Measurements from ENCODE around the gene WFIKKN1.

DNA sequence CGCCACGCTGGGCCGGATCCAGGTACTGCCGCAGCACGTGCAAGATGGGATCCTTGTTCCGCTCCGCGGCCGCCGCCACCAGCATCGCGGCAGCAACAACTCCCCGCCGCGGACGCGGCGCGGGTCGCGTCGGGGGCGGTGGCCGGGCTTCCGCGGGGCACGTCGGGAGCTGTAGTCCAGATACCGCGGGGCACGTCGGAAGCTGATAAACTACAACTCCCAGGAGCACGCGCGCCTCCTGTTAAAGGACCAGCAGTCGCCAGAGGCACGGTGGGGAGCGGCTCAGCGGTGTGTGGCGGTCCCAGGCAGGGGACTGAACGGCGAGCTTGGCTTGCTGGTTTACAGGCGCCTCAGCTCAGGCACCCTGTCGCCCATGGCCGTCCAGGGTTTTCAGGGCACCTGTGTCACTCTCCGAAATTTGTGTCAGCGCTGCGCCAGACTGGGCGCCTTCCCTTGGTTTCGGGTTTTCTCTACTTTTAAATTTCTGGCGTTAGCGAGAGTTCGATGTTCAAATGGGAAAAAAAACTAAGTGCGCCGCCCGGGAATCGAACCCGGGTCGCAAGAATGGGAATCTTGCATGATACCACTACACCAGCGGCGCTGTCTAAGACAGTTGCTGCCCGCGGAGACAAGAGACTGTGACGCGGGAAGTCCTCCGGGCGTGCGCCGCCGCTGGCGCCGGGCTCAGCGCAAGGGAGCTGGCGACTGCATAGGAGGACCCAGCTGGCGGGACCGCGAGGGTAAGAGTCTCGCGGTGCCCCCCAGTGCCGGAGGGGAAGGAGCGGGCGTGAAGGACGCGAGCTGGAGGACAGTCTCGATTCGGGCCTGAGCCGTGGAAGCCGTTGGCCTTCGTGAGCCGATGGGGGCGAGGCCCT is 5.7 kb downstream of the WFIKKN1 start, which contains the start of gene METTL26:
- peak; percentile 55 to 61 for TF ChIP-seq POLR2A (IDR thresholded peaks at IDR 0.05)
- TF ChIP-seq, protein P1, sequence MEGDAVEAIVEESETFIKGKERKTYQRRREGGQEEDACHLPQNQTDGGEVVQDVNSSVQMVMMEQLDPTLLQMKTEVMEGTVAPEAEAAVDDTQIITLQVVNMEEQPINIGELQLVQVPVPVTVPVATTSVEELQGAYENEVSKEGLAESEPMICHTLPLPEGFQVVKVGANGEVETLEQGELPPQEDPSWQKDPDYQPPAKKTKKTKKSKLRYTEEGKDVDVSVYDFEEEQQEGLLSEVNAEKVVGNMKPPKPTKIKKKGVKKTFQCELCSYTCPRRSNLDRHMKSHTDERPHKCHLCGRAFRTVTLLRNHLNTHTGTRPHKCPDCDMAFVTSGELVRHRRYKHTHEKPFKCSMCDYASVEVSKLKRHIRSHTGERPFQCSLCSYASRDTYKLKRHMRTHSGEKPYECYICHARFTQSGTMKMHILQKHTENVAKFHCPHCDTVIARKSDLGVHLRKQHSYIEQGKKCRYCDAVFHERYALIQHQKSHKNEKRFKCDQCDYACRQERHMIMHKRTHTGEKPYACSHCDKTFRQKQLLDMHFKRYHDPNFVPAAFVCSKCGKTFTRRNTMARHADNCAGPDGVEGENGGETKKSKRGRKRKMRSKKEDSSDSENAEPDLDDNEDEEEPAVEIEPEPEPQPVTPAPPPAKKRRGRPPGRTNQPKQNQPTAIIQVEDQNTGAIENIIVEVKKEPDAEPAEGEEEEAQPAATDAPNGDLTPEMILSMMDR (IDR thresholded peaks at IDR 0.05): peak in 3 of 6 experiments; percentile 23 to 49 (median 39)
